ENCODE measurements around the gene CTNND1. TPM values are rescaled to one million over a fixed set of nuclear protein-coding genes. Genes with fewer than 3 reads are reported as not detected.

The CTNND1 gene
- total and polyA plus RNA-seq, 2 of the 8 experiments (the other 6 are each of a cell fraction or from before 2014, with no cell fraction given): 91.9 to 164 TPM

DNA sequence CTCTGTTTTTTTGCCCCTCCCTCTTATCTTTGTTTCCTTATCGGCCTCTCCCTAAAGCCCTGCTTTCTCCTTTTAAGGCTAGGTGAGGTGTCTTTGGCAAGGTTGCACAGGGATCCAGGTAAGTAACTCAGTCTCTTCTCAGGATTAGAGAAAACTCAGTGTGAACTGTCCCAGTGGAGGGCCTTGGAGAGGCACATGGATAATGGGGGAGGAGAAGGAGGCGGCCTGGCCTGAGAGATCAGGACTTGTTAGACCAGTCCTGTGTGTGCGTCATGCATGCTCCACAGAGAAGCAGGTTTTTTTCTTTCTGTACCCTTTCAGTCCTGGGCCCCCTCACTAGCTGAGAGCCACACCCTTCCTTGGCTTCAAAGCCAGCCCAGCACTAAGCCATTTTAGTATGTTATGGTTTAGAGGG lies 19.9 kb downstream of the CTNND1 start:
- Histone ChIP-seq H3K79me2 (ENCODE audit: control insufficient read depth in 1 of 2, insufficient read depth in 2 of 2, low read length in 2 of 2) (peaks cover 10 to 92% of the 10 kb centered on the region in 2 experiments; a peak in 3 of 4 replicates), H4K8ac (ENCODE audit: extremely low read depth, insufficient read depth, low read length) (no peak overlapping the region), H3K27me3 (replicated peaks in 1 of 4; ENCODE audit: control insufficient read depth in 3 of 4, extremely low read depth in 1 of 4, insufficient read depth in 3 of 4, low read length in 3 of 4) (no peaks in the 10 kb centered on the region), H3K23me2 (ENCODE audit: low read depth, low read length) (no peaks in the 10 kb centered on the region), H2AK5ac (ENCODE audit: low read depth, low read length) (no peak overlapping the region; the same call in 1 of the 2 replicates), H2BK12ac (ENCODE audit: low read depth, low read length) (peak overlapping the region; percentile 45; the same call in 1 of the 2 replicates), H3K4me2 (ENCODE audit: insufficient read depth in 1 of 2, low read depth in 2 of 2, low read length in 2 of 2) (peak overlapping the region; percentile 57 to 65), H4K5ac (ENCODE audit: insufficient read length, low read depth, low read length) (peak overlapping the region; percentile 26), H2AFZ (ENCODE audit: low read length) (no peak overlapping the region), H3K36me3 (ENCODE audit: control insufficient read depth in 2 of 4, insufficient read depth in 4 of 4, low read length in 3 of 4) (no peaks in the 10 kb centered on the region), H2BK120ac (replicated peaks; ENCODE audit: low read depth, low read length) (no peak overlapping the region), H2BK20ac (ENCODE audit: low read length) (no peak overlapping the region), H4K91ac (replicated peaks; ENCODE audit: insufficient read length, low read length) (peak overlapping the region; percentile 25), H3K9me3 (ENCODE audit: insufficient read depth in 2 of 2, low read depth in 1 of 2, low read length in 1 of 2) (no peaks in the 10 kb centered on the region), H4K20me1 (replicated peaks in 1 of 2; ENCODE audit: control insufficient read depth in 1 of 2, insufficient read depth in 2 of 2, low read length in 2 of 2) (peaks cover 3% of the 10 kb centered on the region in 2 experiments), H3K9ac (replicated peaks in 1 of 4; ENCODE audit: extremely low read depth in 1 of 4, low read depth in 3 of 4, low read length in 3 of 4) (peak overlapping the region in 3 of 4 experiments; percentile 30 to 69 (median 37); a peak in 5 of 7 replicates), H3K4ac (replicated peaks; ENCODE audit: insufficient read length, low read depth, low read length) (no peak overlapping the region), H3K79me1 (ENCODE audit: low read depth, low read length) (no peaks in the 10 kb centered on the region; the same call in none of the 2 replicates), H3K27ac (ENCODE audit: low read depth, low read length) (peak overlapping the region; percentile 91), H3K4me3 (ENCODE audit: extremely low read depth in 1 of 4, insufficient read depth in 2 of 4, low read depth in 3 of 4, low read length in 4 of 4) (peak overlapping the region in 3 of 4 experiments; percentile 2 to 38 (median 17); a peak in 3 of 8 replicates), H3K18ac (ENCODE audit: extremely low read depth, low read length) (peak overlapping the region; percentile 49; the same call in 1 of the 2 replicates), H2BK5ac (ENCODE audit: low read depth, low read length) (peak overlapping the region; percentile 82), H3K23ac (ENCODE audit: insufficient read length) (no peak overlapping the region), H3K4me1 (replicated peaks in 1 of 4; ENCODE audit: control insufficient read depth in 3 of 4, insufficient read depth in 4 of 4, low read length in 3 of 4) (peaks cover 13 to 31% (median 24%) of the 10 kb centered on the region in 4 experiments), H3K56ac (replicated peaks; ENCODE audit: insufficient read length, low read depth, low read length) (no peak overlapping the region), H3K14ac (ENCODE audit: insufficient read length) (no peak overlapping the region), H2BK15ac (ENCODE audit: low read length) (no peak overlapping the region)
- FAIRE-seq: peak; percentile 62
- ChIA-PET POLR2A (ENCODE audit: partially characterized antibody) (interaction anchor here (0.9 to 14.4 kb wide), 16 partner anchors 10 to 142 kb away, joined by 3 to 329 read pairs (median 6); partner anchors contain the start of genes BTBD18, CTNND1, MED19 and SELENOH), CTCF (ENCODE audit: partially characterized antibody) (interaction anchor here (0.5 to 9.6 kb wide), 6 partner anchors 13 to 1369 kb away, joined by 4 to 86 read pairs (median 6); partner anchors contain the start of gene CTNND1)
- DNase-seq (ENCODE audit: low read depth in 1 of 2, low spot score in 2 of 2): peak in 1 of 2 experiments; percentile 68
- WGBS, 2 experiments (ENCODE audit: extremely low coverage in 1 of 2, insufficient coverage in 1 of 2, insufficient read length in 1 of 2, insufficient replicate concordance in 2 of 2, low coverage in 1 of 2, low lambda C conversion rate in 2 of 2, missing lambda C conversion rate in 1 of 2): 13% methylated on average over 3 of the region's 3 CpGs; no CpG with 5 or more reads in 1 of the 2 experiments
- TF ChIP-seq TAF7 (optimal IDR thresholded peaks at IDR 0.05; ENCODE audit: borderline replicate concordance, low read depth, low read length): peak; percentile 42
- peak in 1 of 2 experiments; percentile 67; a peak in 2 of 3 replicates for TF ChIP-seq POLR2A (IDR thresholded peaks at IDR 0.05; ENCODE audit: control extremely low read depth in 1 of 2, low read depth in 2 of 2, low read length in 2 of 2)
- TF ChIP-seq CBX5 (IDR thresholded peaks at IDR 0.05; ENCODE audit: low read depth, low read length): no peak
- no peak for TF ChIP-seq SUZ12 (IDR thresholded peaks at IDR 0.05; ENCODE audit: low read length)
- TF ChIP-seq KDM4A (IDR thresholded peaks at IDR 0.05; ENCODE audit: low read depth, low read length, severe bottlenecking): no peak
- TF ChIP-seq, protein P1, sequence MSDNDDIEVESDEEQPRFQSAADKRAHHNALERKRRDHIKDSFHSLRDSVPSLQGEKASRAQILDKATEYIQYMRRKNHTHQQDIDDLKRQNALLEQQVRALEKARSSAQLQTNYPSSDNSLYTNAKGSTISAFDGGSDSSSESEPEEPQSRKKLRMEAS (IDR thresholded peaks at IDR 0.05): peak; percentile 92
- peak; percentile 77 for TF ChIP-seq YY1 (IDR thresholded peaks at IDR 0.05; ENCODE audit: low read depth, low read length)
- TF ChIP-seq JUND (IDR thresholded peaks at IDR 0.05; ENCODE audit: low read length): peak; percentile 65; the same call in 1 of the 2 replicates
- TF ChIP-seq SIX5 (IDR thresholded peaks at IDR 0.05; ENCODE audit: low read depth, low read length): no peak
- peak; percentile 58; the same call in 1 of the 2 replicates for TF ChIP-seq CHD2 (IDR thresholded peaks at IDR 0.05; ENCODE audit: low read length)
- TF ChIP-seq SP1 (IDR thresholded peaks at IDR 0.05; ENCODE audit: low read depth, low read length): peak; percentile 96
- no peak for TF ChIP-seq JUN (IDR thresholded peaks at IDR 0.05; ENCODE audit: low read depth, low read length)
- TF ChIP-seq, protein P2, sequence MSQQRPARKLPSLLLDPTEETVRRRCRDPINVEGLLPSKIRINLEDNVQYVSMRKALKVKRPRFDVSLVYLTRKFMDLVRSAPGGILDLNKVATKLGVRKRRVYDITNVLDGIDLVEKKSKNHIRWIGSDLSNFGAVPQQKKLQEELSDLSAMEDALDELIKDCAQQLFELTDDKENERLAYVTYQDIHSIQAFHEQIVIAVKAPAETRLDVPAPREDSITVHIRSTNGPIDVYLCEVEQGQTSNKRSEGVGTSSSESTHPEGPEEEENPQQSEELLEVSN (IDR thresholded peaks at IDR 0.05): 0 out of 2 replicates have a peak, but pooled peaks have one; percentile 26
